Measurements from ENCODE around the gene RIC8A. TPM values are rescaled to one million over a fixed set of nuclear protein-coding genes. Genes with fewer than 3 reads are reported as not detected.

Gene RIC8A
- total and polyA plus RNA-seq, 2 of the 13 experiments (the other 11 are each of a cell fraction or from before 2014, with no cell fraction given): 62.1 to 63.8 TPM

GRCh38 chr11:208181-208916 is 841 bp downstream of the RIC8A start (continued):
- no peak for TF ChIP-seq GMEB2 (CRISPR knock-in tag; IDR thresholded peaks at IDR 0.05; ENCODE audit: low read depth)
- no peak for TF ChIP-seq ZNF670 (CRISPR knock-in tag; IDR thresholded peaks at IDR 0.05; ENCODE audit: borderline replicate concordance)
- peak; percentile 84 for TF ChIP-seq KDM2A (CRISPR knock-in tag; IDR thresholded peaks at IDR 0.05; ENCODE audit: borderline replicate concordance, low read depth)
- TF ChIP-seq WIZ (CRISPR knock-in tag; IDR thresholded peaks at IDR 0.05): no peak
- no peak for TF ChIP-seq HOXD1 (CRISPR knock-in tag; IDR thresholded peaks at IDR 0.05)
- TF ChIP-seq ZNF770 (CRISPR knock-in tag; IDR thresholded peaks at IDR 0.05): no peak
- TF ChIP-seq ZNF333 (CRISPR knock-in tag; IDR thresholded peaks at IDR 0.05; ENCODE audit: borderline replicate concordance): no peak
- TF ChIP-seq KAT2B (IDR thresholded peaks at IDR 0.05; ENCODE audit: borderline replicate concordance, low read depth, low read length): no peak
- TF ChIP-seq, protein P1, sequence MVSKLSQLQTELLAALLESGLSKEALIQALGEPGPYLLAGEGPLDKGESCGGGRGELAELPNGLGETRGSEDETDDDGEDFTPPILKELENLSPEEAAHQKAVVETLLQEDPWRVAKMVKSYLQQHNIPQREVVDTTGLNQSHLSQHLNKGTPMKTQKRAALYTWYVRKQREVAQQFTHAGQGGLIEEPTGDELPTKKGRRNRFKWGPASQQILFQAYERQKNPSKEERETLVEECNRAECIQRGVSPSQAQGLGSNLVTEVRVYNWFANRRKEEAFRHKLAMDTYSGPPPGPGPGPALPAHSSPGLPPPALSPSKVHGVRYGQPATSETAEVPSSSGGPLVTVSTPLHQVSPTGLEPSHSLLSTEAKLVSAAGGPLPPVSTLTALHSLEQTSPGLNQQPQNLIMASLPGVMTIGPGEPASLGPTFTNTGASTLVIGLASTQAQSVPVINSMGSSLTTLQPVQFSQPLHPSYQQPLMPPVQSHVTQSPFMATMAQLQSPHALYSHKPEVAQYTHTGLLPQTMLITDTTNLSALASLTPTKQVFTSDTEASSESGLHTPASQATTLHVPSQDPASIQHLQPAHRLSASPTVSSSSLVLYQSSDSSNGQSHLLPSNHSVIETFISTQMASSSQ (IDR thresholded peaks at IDR 0.05; ENCODE audit: low read depth): no peak
- TF ChIP-seq, protein P1 (CRISPR knock-in tag; IDR thresholded peaks at IDR 0.05; ENCODE audit: borderline replicate concordance): no peak; the same call in 1 of the 2 replicates
- peak; percentile 66 for TF ChIP-seq ZFY (CRISPR knock-in tag; IDR thresholded peaks at IDR 0.05)
- no peak for TF ChIP-seq ZBTB7B (CRISPR knock-in tag; IDR thresholded peaks at IDR 0.05)
- no peak for TF ChIP-seq CREM (IDR thresholded peaks at IDR 0.05)
- TF ChIP-seq CREM (CRISPR knock-in tag; IDR thresholded peaks at IDR 0.05): no peak
- no peak for TF ChIP-seq TEAD3 (CRISPR knock-in tag; optimal IDR thresholded peaks at IDR 0.05; ENCODE audit: borderline replicate concordance)
- TF ChIP-seq ZNF18 (CRISPR knock-in tag; IDR thresholded peaks at IDR 0.05; ENCODE audit: insufficient replicate concordance): peak; percentile 36
- no peak for TF ChIP-seq ZNF232 (CRISPR knock-in tag; IDR thresholded peaks at IDR 0.05; ENCODE audit: borderline replicate concordance)
- TF ChIP-seq MXD3 (CRISPR knock-in tag; IDR thresholded peaks at IDR 0.05): no peak; the same call in 1 of the 2 replicates
- no peak for TF ChIP-seq ZNF674 (CRISPR knock-in tag; IDR thresholded peaks at IDR 0.05; ENCODE audit: low read depth)
